ENCODE measurements around the gene SPSB4. TPM values are rescaled to one million over a fixed set of nuclear protein-coding genes. Genes with fewer than 3 reads are reported as not detected.
"Not testable (repeated sequence)": the region's sequence is repeated elsewhere in the genome, so short reads cannot be mapped to it uniquely, and the experiment has no call there.

Gene SPSB4
- total and polyA plus RNA-seq, 10 of the 15 experiments (the other 5 are each of a cell fraction or from before 2014, with no cell fraction given): not detected

GRCh38 chr3:141112686-141113297, 61.6 kb downstream of the SPSB4 start:
- intact Hi-C loops (cut with micrococcal nuclease; ENCODE audit: unreplicated experiment): no loop called here
- SMC1A ChIA-PET (ENCODE audit: uncharacterized antibody, unreplicated experiment): no interaction called here
- FAIRE-seq (no peak), ATAC-seq (no peak), DNase-seq (ENCODE audit: low read depth, low spot score) (no peak)
- TF ChIP-seq ESRRA (IDR thresholded peaks at IDR 0.05; ENCODE audit: low read length): no peak
- TF ChIP-seq POLR2AphosphoS2 (IDR thresholded peaks at IDR 0.05; ENCODE audit: low read depth, low read length): no peak
- TF ChIP-seq IRF3 (IDR thresholded peaks at IDR 0.05): no peak
- TF ChIP-seq CBX5 (IDR thresholded peaks at IDR 0.05; ENCODE audit: low read depth): no peak
- no peak for TF ChIP-seq SREBF2 (IDR thresholded peaks at IDR 0.05; ENCODE audit: low read length)
- TF ChIP-seq CREM (IDR thresholded peaks at IDR 0.05; ENCODE audit: low read depth): no peak
- no peak for TF ChIP-seq SRF (IDR thresholded peaks at IDR 0.05; ENCODE audit: low read depth in 2 of 2, low read length in 2 of 2)
- TF ChIP-seq KDM1A (IDR thresholded peaks at IDR 0.05; ENCODE audit: borderline replicate concordance): no peak
- TF ChIP-seq CREB1 (IDR thresholded peaks at IDR 0.05; ENCODE audit: low read depth): no peak
- TF ChIP-seq RUNX3 (IDR thresholded peaks at IDR 0.05; ENCODE audit: low read length): no peak
- H3K27me3 ChIP-seq (replicated peaks in 1 of 2; ENCODE audit: control insufficient read depth in 2 of 2, insufficient read depth in 2 of 2, low read length in 1 of 2): no peaks in the 10 kb centered on the region
- no peak overlapping the region for H2AFZ ChIP-seq (ENCODE audit: control insufficient read depth, low read depth, low read length)
- no peaks in the 10 kb centered on the region for H4K20me1 ChIP-seq (ENCODE audit: control insufficient read depth, insufficient read depth)
- H3K27ac ChIP-seq (ENCODE audit: control insufficient read depth, insufficient read depth): no peak overlapping the region
- H3K4me3 ChIP-seq: no peak overlapping the region
- POLR2A ChIA-PET: no interaction called here
- no peak overlapping the region for H3K9ac ChIP-seq (ENCODE audit: control insufficient read depth, insufficient read depth, low read length)
- WGBS (ENCODE audit: insufficient coverage, insufficient replicate concordance, low lambda C conversion rate, missing lambda C conversion rate): 11% methylated on average over 3 of the region's 3 CpGs
- no peaks in the 10 kb centered on the region for H3K36me3 ChIP-seq (ENCODE audit: control insufficient read depth in 2 of 2, insufficient read depth in 2 of 2, low read length in 1 of 2)
- H3K9me3 ChIP-seq (replicated peaks; ENCODE audit: control insufficient read depth, insufficient read depth, low read length): no peaks in the 10 kb centered on the region
- no peak overlapping the region for H3K4me2 ChIP-seq (ENCODE audit: control insufficient read depth, insufficient read depth)
- in situ Hi-C loops (cut with MboI): no loop called here
- no peaks in the 10 kb centered on the region for H3K4me1 ChIP-seq (ENCODE audit: control insufficient read depth, insufficient read depth, low read length)
- H3K79me2 ChIP-seq (ENCODE audit: control insufficient read depth, insufficient read depth, low read length): no peaks in the 10 kb centered on the region
- no TSS peak for BruUV-seq (replicated peaks)
- RAD21 ChIA-PET (ENCODE audit: unreplicated experiment): interaction anchor here (0.5 kb wide), 1 partner anchor 81 kb away, joined by 3 read pairs; no protein-coding TSS in a partner anchor
- CTCF ChIA-PET: no interaction called here

- H2AFZ ChIP-seq (ENCODE audit: control insufficient read depth, low read depth, low read length); FAIRE-seq; H3K27ac ChIP-seq (ENCODE audit: control insufficient read depth, insufficient read depth); in situ Hi-C loops (cut with MboI); H3K79me2 ChIP-seq (ENCODE audit: control insufficient read depth, insufficient read depth, low read length); H3K4me3 ChIP-seq; DNase-seq (ENCODE audit: low read depth, low spot score); BruUV-seq (replicated peaks); H3K27me3 ChIP-seq (replicated peaks in 1 of 2; ENCODE audit: control insufficient read depth in 2 of 2, insufficient read depth in 2 of 2, low read length in 1 of 2); H3K4me2 ChIP-seq (ENCODE audit: control insufficient read depth, insufficient read depth); H3K4me1 ChIP-seq (ENCODE audit: control insufficient read depth, insufficient read depth, low read length); RAD21 ChIA-PET (ENCODE audit: unreplicated experiment); H4K20me1 ChIP-seq (ENCODE audit: control insufficient read depth, insufficient read depth); H3K9ac ChIP-seq (ENCODE audit: control insufficient read depth, insufficient read depth, low read length); POLR2A ChIA-PET; intact Hi-C loops (cut with micrococcal nuclease; ENCODE audit: unreplicated experiment); H3K9me3 ChIP-seq (replicated peaks; ENCODE audit: control insufficient read depth, insufficient read depth, low read length); ATAC-seq; H3K36me3 ChIP-seq (ENCODE audit: control insufficient read depth in 2 of 2, insufficient read depth in 2 of 2, low read length in 1 of 2): not testable (repeated sequence)
- 48% methylated on average over 6 of the region's 6 CpGs for WGBS (ENCODE audit: insufficient coverage, insufficient replicate concordance, low lambda C conversion rate, missing lambda C conversion rate)
- SMC1A ChIA-PET (ENCODE audit: uncharacterized antibody, unreplicated experiment): interaction anchor here (2.8 kb wide), 1 partner anchor 114 kb away, joined by 8 read pairs; no protein-coding TSS in a partner anchor
- CTCF ChIA-PET: interaction anchor here (3.5 kb wide), 1 partner anchor 8 kb away, joined by 17 read pairs; no protein-coding TSS in a partner anchor
Observed at GRCh38 chr3:141113680-141114079, 62.5 kb downstream of the SPSB4 start.

Data from GM12878 (cell line).